ENCODE results near the gene DCTD.

GRCh38 chr4:182840108-182840507 is 77.1 kb downstream of the DCTD start:
- TF ChIP-seq, protein P1, sequence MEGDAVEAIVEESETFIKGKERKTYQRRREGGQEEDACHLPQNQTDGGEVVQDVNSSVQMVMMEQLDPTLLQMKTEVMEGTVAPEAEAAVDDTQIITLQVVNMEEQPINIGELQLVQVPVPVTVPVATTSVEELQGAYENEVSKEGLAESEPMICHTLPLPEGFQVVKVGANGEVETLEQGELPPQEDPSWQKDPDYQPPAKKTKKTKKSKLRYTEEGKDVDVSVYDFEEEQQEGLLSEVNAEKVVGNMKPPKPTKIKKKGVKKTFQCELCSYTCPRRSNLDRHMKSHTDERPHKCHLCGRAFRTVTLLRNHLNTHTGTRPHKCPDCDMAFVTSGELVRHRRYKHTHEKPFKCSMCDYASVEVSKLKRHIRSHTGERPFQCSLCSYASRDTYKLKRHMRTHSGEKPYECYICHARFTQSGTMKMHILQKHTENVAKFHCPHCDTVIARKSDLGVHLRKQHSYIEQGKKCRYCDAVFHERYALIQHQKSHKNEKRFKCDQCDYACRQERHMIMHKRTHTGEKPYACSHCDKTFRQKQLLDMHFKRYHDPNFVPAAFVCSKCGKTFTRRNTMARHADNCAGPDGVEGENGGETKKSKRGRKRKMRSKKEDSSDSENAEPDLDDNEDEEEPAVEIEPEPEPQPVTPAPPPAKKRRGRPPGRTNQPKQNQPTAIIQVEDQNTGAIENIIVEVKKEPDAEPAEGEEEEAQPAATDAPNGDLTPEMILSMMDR (IDR thresholded peaks at IDR 0.05), result no peak
- TF ChIP-seq EZH2phosphoT487 (IDR thresholded peaks at IDR 0.05), result no peak
